Thoracic aorta (tissue), 2 donors: ENCODE results near the gene PTPMT1. TPM values are rescaled to one million over a fixed set of nuclear protein-coding genes. Genes with fewer than 3 reads are reported as not detected.
A peak's percentile ranks its signal among the peaks of the same experiment; 100 is the strongest.

Experiments used
- ATAC-seq: fragments of 150-250 bp; one replicate; pipeline ENCODE4 v1.8.0; 2017; ENCODE audit warnings: low read depth; ENCODE audit not compliant: insufficient number of reproducible peaks, low FRiP score
- DNase-seq: peaks from one replicate; pipeline ENCODE4 v3.0.0-alpha.2; 2020; ENCODE audit warnings: low spot score
- H3K27ac ChIP-seq, 2 donors: fragments of 200-600 bp; sonication (generic); 1 replicate in 1 of 2; 2 replicates in 1 of 2; pipeline ENCODE4 v1.5.1; 2016; ENCODE audit warnings: mild to moderate bottlenecking in 2 of 2, moderate library complexity in 2 of 2
- H3K27me3 ChIP-seq: fragments of 200-600 bp; sonication (generic); replicated peaks from 2 replicates; pipeline ENCODE4 v1.6.0; 2016; ENCODE audit warnings: mild to moderate bottlenecking; ENCODE audit not compliant: insufficient read depth
- H3K36me3 ChIP-seq: fragments of 200-600 bp; sonication (generic); one replicate; pipeline ENCODE4 v1.5.1; 2016
- H3K4me1 ChIP-seq, 2 donors: fragments of 200-600 bp; sonication (generic); 1 replicate in 1 of 2; 2 replicates in 1 of 2; pipeline versions ENCODE4 v1.5.1 to v1.6.0; 2016; ENCODE audit warnings: low read depth in 2 of 2, mild to moderate bottlenecking in 1 of 2; ENCODE audit not compliant: control insufficient read depth in 1 of 2
- H3K4me3 ChIP-seq: fragments of 200-600 bp; sonication (generic); 2 replicates; pipeline ENCODE4 v1.5.1; 2016; ENCODE audit warnings: mild to moderate bottlenecking
- H3K9me3 ChIP-seq: fragments of 200-600 bp; sonication (generic); 2 replicates; pipeline ENCODE4 v1.5.1; 2016
- CTCF ChIP-seq: fragments of 200-600 bp; sonication (generic); IDR thresholded peaks from one replicate; pipeline ENCODE4 v1.5.1; 2019; ENCODE audit warnings: antibody characterized with exemption
- total RNA-seq, 2 donors: library from RNA; depleted of rRNA; stranded (reverse); fragments of >200 nt; gene quantifications; one replicate each; pipeline versions ENCODE4 v1.1.0 to v1.2.3, GENCODE V29; 2016

The PTPMT1 gene
- total RNA-seq, 2 donors from 2014 or later: 69.9 to 112 TPM

- H3K27ac ChIP-seq: no peak within 1 kb of the TSS
- H3K36me3 ChIP-seq: no peaks in the 10 kb centered on the region
- no peak for TF ChIP-seq CTCF
- H3K9me3 ChIP-seq: no peaks in the 10 kb centered on the region
- ATAC-seq (no peak), DNase-seq (no peak)
- H3K4me3 ChIP-seq: peak within 1 kb of the TSS; percentile 65
- H3K27me3 ChIP-seq: peaks cover 10% of the 10 kb centered on the region
- peaks cover 12 to 22% of the 10 kb centered on the region in 2 donors for H3K4me1 ChIP-seq
Measured at GRCh38 chr11:47593934-47594855, 28.8 kb downstream of the PTPMT1 start, which contains the start of gene C1QTNF4. TSS of gene C1QTNF4 (minus strand) at chr11:47594411. CDS start at chr11:47590810, 3,601 bp downstream.

DNA sequence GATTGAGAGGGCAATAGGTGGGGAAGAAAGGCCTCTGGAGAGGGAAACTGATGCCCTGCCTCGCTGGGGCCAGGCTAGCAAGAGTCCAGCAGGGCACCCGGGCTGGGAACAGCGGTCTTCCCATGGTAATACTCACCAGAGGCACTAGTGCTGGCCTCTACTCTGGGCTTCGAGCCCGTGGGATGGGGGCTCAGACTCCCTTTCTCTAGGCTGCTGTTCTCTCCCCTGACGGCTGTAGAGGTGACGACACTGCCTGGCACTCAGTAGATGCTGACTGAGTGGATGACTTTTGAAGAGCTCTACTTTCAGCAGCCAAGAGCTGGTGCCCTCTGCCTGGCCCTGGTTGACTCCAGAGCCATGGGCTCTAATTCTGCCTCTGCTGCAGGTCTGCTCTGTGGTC, 29.6 kb downstream of the PTPMT1 start:
- TF ChIP-seq CTCF: no peak
- H3K27me3 ChIP-seq: peaks cover 10% of the 10 kb centered on the region
- H3K9me3 ChIP-seq: no peaks in the 10 kb centered on the region
- DNase-seq (no peak), ATAC-seq (no peak)
- H3K36me3 ChIP-seq: no peaks in the 10 kb centered on the region
- no peak overlapping the region for H3K27ac ChIP-seq
- peaks cover 12 to 13% of the 10 kb centered on the region in 2 donors for H3K4me1 ChIP-seq
- no peak overlapping the region for H3K4me3 ChIP-seq

- Histone ChIP-seq H3K4me1 (peaks cover 12% of the 10 kb centered on the region in 2 donors), H3K4me3 (no peak overlapping the region), H3K9me3 (no peaks in the 10 kb centered on the region), H3K27ac (no peak overlapping the region), H3K36me3 (no peaks in the 10 kb centered on the region), H3K27me3 (peaks cover 10% of the 10 kb centered on the region)
- TF ChIP-seq CTCF: no peak
- DNase-seq (no peak), ATAC-seq (no peak)
Measured at GRCh38 chr11:47595967-47596366, 30.6 kb downstream of the PTPMT1 start.

- ATAC-seq (no peak), DNase-seq (no peak)
- H3K4me1 ChIP-seq: no peaks in the 10 kb centered on the region
- no peaks in the 10 kb centered on the region for H3K9me3 ChIP-seq
- no peak overlapping the region for H3K4me3 ChIP-seq
- no peak overlapping the region for H3K27ac ChIP-seq
- no peaks in the 10 kb centered on the region for H3K27me3 ChIP-seq
- TF ChIP-seq CTCF: no peak
- H3K36me3 ChIP-seq: no peaks in the 10 kb centered on the region
Measured at GRCh38 chr11:47599902-47600301, 34.5 kb downstream of the PTPMT1 start.

- TF ChIP-seq CTCF: no peak
- Histone ChIP-seq H3K4me3 (no peak overlapping the region), H3K27ac (no peak overlapping the region), H3K27me3 (no peaks in the 10 kb centered on the region), H3K9me3 (no peaks in the 10 kb centered on the region), H3K4me1 (peaks cover 10 to 13% of the 10 kb centered on the region in 2 donors), H3K36me3 (no peaks in the 10 kb centered on the region)
- DNase-seq (no peak), ATAC-seq (no peak)
Measured at GRCh38 chr11:47603295-47603694, 37.9 kb downstream of the PTPMT1 start.
